Vagina (tissue), 2 donors: Measurements from ENCODE around the gene HOXA1.

ENCODE experiments used
- CTCF ChIP-seq, 3 experiments: fragments of 450-650 bp in 2 of 3; fragments of 200-600 bp in 1 of 3; sonication (generic) in 1 of 3; IDR thresholded peaks; one replicate each; pipeline ENCODE4 v1.5.1; 2017 to 2019; ENCODE audit warnings: antibody characterized with exemption in 3 of 3, mild to moderate bottlenecking in 2 of 3, moderate library complexity in 2 of 3
- POLR2AphosphoS5 ChIP-seq, 2 donors: sonication (generic); formaldehyde crosslinking; IDR thresholded peaks; one replicate each; pipeline ENCODE4 v1.9.0; 2017; ENCODE audit warnings: antibody characterized with exemption in 2 of 2, mild to moderate bottlenecking in 2 of 2, low read depth in 1 of 2; ENCODE audit not compliant: insufficient read depth in 1 of 2

- TF ChIP-seq CTCF (IDR thresholded peaks at IDR 0.05) = no peak
- no peak for TF ChIP-seq POLR2AphosphoS5 (IDR thresholded peaks at IDR 0.05; ENCODE audit: insufficient read depth in 1 of 2, low read depth in 1 of 2)
These were observed 9.7 kb upstream of the HOXA1 start for GRCh38 chr7:27105301-27106031.
